Measurements from ENCODE around the gene SPATS2. TPM values are rescaled to one million over a fixed set of nuclear protein-coding genes. Genes with fewer than 3 reads are reported as not detected.

SPATS2 gene
- total RNA-seq, 1 experiment from 2014 or later = 74.2 TPM

- Histone ChIP-seq H3K79me2 (ENCODE audit: insufficient read depth, low read length) (no peaks in the 10 kb centered on the region), H3K4me2 (ENCODE audit: low read length) (no peak overlapping the region), H3K27me3 (ENCODE audit: insufficient read depth, low read length) (no peaks in the 10 kb centered on the region), H3K9me3 (ENCODE audit: control insufficient read depth in 1 of 2, insufficient read depth in 1 of 2, low read depth in 1 of 2, low read length in 2 of 2) (no peaks in the 10 kb centered on the region), H3K4me3 (replicated peaks in 1 of 2; ENCODE audit: low read depth in 1 of 2, low read length in 2 of 2) (no peak overlapping the region), H3K27ac (ENCODE audit: low read depth, low read length) (no peak overlapping the region), H2AFZ (ENCODE audit: low read depth, low read length, poor library complexity, severe bottlenecking) (no peak overlapping the region), H3K9ac (ENCODE audit: low read length) (no peak overlapping the region), H3K4me1 (ENCODE audit: control insufficient read depth in 1 of 2, insufficient read depth in 2 of 2, low read length in 2 of 2) (peaks cover 0 to 5% of the 10 kb centered on the region in 2 experiments; a peak in 2 of 4 replicates), H4K20me1 (ENCODE audit: insufficient read depth) (no peaks in the 10 kb centered on the region), H3K9me2 (ENCODE audit: insufficient read depth) (no peaks in the 10 kb centered on the region), H3K36me3 (ENCODE audit: control insufficient read depth in 1 of 2, insufficient read depth in 2 of 2, low read length in 2 of 2) (no peaks in the 10 kb centered on the region)
- TF ChIP-seq RAD21 (IDR thresholded peaks at IDR 0.05; ENCODE audit: low read depth) = no peak
- TF ChIP-seq SP1 (IDR thresholded peaks at IDR 0.05; ENCODE audit: low read depth) = no peak
- no peak for TF ChIP-seq ZBTB33 (IDR thresholded peaks at IDR 0.05; ENCODE audit: extremely low read depth, insufficient replicate concordance, low read length)
- TF ChIP-seq POLR2A (IDR thresholded peaks at IDR 0.05; ENCODE audit: borderline replicate concordance, extremely low read depth, insufficient read depth, insufficient read length) = no peak
- no peak for TF ChIP-seq EZH2 (IDR thresholded peaks at IDR 0.05)
- TF ChIP-seq ATF3 (IDR thresholded peaks at IDR 0.05) = no peak
- TF ChIP-seq ZFX (IDR thresholded peaks at IDR 0.05) = no peak
- TF ChIP-seq CEBPB (IDR thresholded peaks at IDR 0.05; ENCODE audit: low read depth) = no peak
- TF ChIP-seq EZH2phosphoT487 (IDR thresholded peaks at IDR 0.05; ENCODE audit: borderline replicate concordance) = no peak
- TF ChIP-seq, protein P1, sequence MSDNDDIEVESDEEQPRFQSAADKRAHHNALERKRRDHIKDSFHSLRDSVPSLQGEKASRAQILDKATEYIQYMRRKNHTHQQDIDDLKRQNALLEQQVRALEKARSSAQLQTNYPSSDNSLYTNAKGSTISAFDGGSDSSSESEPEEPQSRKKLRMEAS (IDR thresholded peaks at IDR 0.05) = no peak
- TF ChIP-seq JUND (IDR thresholded peaks at IDR 0.05) = no peak
- TF ChIP-seq EGR1 (IDR thresholded peaks at IDR 0.05; ENCODE audit: low read depth) = no peak
- no peak for TF ChIP-seq SRF (IDR thresholded peaks at IDR 0.05; ENCODE audit: low read depth)
- TF ChIP-seq FOSL1 (IDR thresholded peaks at IDR 0.05; ENCODE audit: low read depth) = no peak
- TF ChIP-seq ZNF274 (IDR thresholded peaks at IDR 0.05; ENCODE audit: low read depth, low read length) = no peak
- no peak for TF ChIP-seq POLR2AphosphoS5 (IDR thresholded peaks at IDR 0.05; ENCODE audit: low read depth, low read length)
- TF ChIP-seq, protein P2, sequence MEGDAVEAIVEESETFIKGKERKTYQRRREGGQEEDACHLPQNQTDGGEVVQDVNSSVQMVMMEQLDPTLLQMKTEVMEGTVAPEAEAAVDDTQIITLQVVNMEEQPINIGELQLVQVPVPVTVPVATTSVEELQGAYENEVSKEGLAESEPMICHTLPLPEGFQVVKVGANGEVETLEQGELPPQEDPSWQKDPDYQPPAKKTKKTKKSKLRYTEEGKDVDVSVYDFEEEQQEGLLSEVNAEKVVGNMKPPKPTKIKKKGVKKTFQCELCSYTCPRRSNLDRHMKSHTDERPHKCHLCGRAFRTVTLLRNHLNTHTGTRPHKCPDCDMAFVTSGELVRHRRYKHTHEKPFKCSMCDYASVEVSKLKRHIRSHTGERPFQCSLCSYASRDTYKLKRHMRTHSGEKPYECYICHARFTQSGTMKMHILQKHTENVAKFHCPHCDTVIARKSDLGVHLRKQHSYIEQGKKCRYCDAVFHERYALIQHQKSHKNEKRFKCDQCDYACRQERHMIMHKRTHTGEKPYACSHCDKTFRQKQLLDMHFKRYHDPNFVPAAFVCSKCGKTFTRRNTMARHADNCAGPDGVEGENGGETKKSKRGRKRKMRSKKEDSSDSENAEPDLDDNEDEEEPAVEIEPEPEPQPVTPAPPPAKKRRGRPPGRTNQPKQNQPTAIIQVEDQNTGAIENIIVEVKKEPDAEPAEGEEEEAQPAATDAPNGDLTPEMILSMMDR (IDR thresholded peaks at IDR 0.05 in 2 of 3, conservative IDR thresholded peaks at IDR 0.05 in 1 of 3; ENCODE audit: borderline replicate concordance in 1 of 3, insufficient read depth in 1 of 3, low read depth in 2 of 3, low read length in 2 of 3) = no peak
- intact Hi-C loops (cut with micrococcal nuclease) = no loop called here
- ATAC-seq (no peak), DNase-seq (ENCODE audit: low read depth, low spot score) (no peak)
- ChIA-PET POLR2A (no interaction called here), CTCF (no interaction called here), RAD21 (ENCODE audit: low non-redundant PET in 1 of 2, low total read pairs in 2 of 2, uncharacterized antibody in 2 of 2, unreplicated experiment in 2 of 2) (no interaction called here)
- no TSS peak for BruUV-seq (replicated peaks)
Observed at GRCh38 chr12:49549735-49550692, 182.8 kb downstream of the SPATS2 start.
